BE2C (cell line): ENCODE data around the gene GPC3.
"Not testable (repeated sequence)": the region's sequence is repeated elsewhere in the genome, so short reads cannot be mapped to it uniquely, and the experiment has no call there.

Source experiments
- DNase-seq: peaks from one replicate; pipeline ENCODE4 v3.0.0-alpha.2; 2020
- H3K27me3 ChIP-seq: fragments of 250-450 bp; sonication (Bioruptor Pico); 2 replicates; pipeline ENCODE4 v1.5.1; 2020; ENCODE audit warnings: mild to moderate bottlenecking
- H3K36me3 ChIP-seq: fragments of 250-450 bp; sonication (Bioruptor Pico); 2 replicates; pipeline ENCODE4 v1.5.1; 2020; ENCODE audit warnings: mild to moderate bottlenecking
- H3K4me1 ChIP-seq: fragments of 250-450 bp; sonication (Bioruptor Pico); 2 replicates; pipeline ENCODE4 v1.5.1; 2020
- H3K4me3 ChIP-seq: 2 replicates; pipeline ENCODE4 v1.5.1; 2011; ENCODE audit warnings: low read depth, low read length
- H3K9me3 ChIP-seq: fragments of 250-450 bp; sonication (Bioruptor Pico); 2 replicates; pipeline ENCODE4 v1.5.1; 2020
- TF ChIP-seq, protein P1 (sequence below): IDR thresholded peaks from 2 replicates; pipeline ENCODE4 v1.5.1; 2012; ENCODE audit warnings: mild to moderate bottlenecking, low read depth, low read length

Gene GPC3

DNA sequence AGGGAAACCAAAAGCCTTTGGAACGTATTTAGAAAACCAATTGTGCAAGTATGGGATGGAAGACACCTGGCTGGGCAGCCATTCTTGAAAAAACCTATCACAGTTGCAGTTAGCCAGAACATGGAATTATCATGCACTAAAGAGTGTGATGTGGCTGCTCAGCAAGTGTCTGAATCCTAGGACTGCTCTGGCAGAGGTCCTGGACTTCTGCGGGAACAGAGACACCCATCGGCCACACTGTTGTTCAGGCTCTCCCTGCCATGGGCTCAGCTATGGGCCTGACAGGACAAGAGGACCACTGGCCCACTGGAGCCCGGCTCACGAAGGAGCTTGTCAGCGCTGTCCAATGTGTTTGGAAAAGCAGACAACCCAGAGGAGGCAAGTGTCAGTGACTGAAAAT, 454.4 kb downstream of the GPC3 start:
- no peak for DNase-seq
- H3K27me3 ChIP-seq = no peaks in the 10 kb centered on the region

DNA sequence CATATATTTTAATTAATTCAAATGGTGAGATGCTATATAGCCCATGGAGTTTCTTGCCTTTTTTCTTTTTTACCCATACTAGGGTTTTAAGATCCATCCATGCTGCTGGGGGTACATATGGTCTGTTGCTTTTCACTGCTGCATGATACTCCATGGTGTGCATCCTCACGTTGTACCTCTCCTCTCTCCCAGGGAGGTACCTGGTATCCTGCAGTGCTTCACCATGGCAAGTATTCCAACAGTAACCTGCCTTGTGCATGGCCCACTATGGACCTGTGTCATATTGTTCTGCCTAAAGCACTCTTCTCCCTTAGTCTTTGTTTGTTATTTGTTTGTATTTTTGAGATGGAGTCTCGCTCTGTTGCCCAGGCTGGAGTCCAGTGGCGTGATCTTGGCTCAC, 455.8 kb downstream of the GPC3 start:
- DNase-seq = no peak
- Histone ChIP-seq H3K4me3 (no peak overlapping the region), H3K36me3 (no peaks in the 10 kb centered on the region), H3K4me1 (no peaks in the 10 kb centered on the region), H3K27me3 (no peaks in the 10 kb centered on the region), H3K9me3 (no peaks in the 10 kb centered on the region)
- TF ChIP-seq, protein P1, sequence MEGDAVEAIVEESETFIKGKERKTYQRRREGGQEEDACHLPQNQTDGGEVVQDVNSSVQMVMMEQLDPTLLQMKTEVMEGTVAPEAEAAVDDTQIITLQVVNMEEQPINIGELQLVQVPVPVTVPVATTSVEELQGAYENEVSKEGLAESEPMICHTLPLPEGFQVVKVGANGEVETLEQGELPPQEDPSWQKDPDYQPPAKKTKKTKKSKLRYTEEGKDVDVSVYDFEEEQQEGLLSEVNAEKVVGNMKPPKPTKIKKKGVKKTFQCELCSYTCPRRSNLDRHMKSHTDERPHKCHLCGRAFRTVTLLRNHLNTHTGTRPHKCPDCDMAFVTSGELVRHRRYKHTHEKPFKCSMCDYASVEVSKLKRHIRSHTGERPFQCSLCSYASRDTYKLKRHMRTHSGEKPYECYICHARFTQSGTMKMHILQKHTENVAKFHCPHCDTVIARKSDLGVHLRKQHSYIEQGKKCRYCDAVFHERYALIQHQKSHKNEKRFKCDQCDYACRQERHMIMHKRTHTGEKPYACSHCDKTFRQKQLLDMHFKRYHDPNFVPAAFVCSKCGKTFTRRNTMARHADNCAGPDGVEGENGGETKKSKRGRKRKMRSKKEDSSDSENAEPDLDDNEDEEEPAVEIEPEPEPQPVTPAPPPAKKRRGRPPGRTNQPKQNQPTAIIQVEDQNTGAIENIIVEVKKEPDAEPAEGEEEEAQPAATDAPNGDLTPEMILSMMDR = no peak

More for the DNA sequence above, 454.4 kb downstream of the GPC3 start:
- H3K9me3 ChIP-seq = no peaks in the 10 kb centered on the region
- no peaks in the 10 kb centered on the region for H3K36me3 ChIP-seq
- H3K4me3 ChIP-seq = no peak overlapping the region
- no peaks in the 10 kb centered on the region for H3K4me1 ChIP-seq
- TF ChIP-seq, protein P1 = no peak

DNA sequence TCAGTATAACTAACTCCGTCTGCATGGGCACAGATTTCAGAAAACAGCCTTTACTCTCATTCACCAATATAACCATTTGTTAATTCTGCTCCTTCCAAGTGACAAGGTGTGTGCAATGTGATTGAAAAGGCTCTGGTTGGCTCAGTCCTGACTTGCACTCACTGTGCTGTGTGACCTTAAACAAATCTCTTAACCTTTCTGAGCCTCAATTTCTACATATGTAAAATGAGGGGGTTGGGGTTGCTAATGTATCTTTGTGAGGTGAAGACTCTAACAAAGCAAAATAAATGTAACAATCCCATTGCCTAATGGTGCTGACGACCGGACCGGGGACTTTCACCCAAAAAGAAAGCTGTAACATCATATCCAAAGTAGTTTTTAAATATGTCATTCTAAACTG, 457.6 kb downstream of the GPC3 start:
- Histone ChIP-seq H3K36me3 (no peaks in the 10 kb centered on the region), H3K9me3 (no peaks in the 10 kb centered on the region), H3K4me1 (no peaks in the 10 kb centered on the region), H3K27me3 (no peaks in the 10 kb centered on the region), H3K4me3 (no peak overlapping the region)
- TF ChIP-seq, protein P1 = no peak
- no peak for DNase-seq

DNA sequence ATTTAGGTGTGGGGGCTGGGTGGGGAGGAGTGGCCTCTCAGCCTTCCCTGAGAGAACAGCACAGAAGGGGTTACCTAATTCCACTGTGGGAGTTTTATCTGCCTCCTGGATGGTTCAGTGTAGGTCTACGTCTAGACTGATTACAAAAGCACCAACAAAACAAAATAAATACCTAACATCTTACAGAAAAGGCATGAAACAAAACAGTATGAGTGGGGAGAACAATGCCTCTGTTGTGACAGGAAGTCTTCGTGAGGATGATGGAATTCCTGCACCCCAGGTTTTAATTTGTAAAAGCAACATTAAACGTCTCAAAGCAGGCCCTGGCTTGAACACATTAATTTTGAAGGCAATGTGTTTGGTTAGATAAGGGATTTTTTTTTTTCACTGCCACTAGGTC, 458.0 kb downstream of the GPC3 start:
- Histone ChIP-seq H3K36me3 (no peaks in the 10 kb centered on the region), H3K4me1 (no peaks in the 10 kb centered on the region), H3K4me3 (no peak overlapping the region), H3K27me3 (no peaks in the 10 kb centered on the region), H3K9me3 (no peaks in the 10 kb centered on the region)
- TF ChIP-seq, protein P1 = no peak
- DNase-seq = no peak

DNA sequence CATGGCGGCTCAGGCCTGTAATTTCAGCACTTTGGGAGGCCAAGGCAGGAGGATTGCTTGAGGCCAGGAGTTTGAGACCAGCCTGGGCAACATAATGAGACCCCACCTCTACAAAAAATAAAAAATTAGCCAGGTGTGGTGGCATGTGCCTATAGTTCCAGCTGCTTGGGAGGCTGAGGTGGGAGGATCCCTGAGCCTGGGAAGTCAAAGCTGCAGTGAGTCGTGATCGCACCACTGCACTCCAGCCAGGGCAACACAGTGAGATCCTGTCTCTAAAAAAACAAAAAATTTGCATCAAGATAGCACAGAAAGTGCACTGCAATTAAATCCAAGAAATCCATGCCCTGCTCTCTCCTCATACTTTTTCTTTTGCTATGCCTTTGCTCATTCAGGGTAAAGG, 458.6 kb downstream of the GPC3 start:
- H3K4me1 ChIP-seq, DNase-seq, H3K9me3 ChIP-seq, H3K4me3 ChIP-seq, H3K36me3 ChIP-seq, H3K27me3 ChIP-seq: not testable (repeated sequence)

DNA sequence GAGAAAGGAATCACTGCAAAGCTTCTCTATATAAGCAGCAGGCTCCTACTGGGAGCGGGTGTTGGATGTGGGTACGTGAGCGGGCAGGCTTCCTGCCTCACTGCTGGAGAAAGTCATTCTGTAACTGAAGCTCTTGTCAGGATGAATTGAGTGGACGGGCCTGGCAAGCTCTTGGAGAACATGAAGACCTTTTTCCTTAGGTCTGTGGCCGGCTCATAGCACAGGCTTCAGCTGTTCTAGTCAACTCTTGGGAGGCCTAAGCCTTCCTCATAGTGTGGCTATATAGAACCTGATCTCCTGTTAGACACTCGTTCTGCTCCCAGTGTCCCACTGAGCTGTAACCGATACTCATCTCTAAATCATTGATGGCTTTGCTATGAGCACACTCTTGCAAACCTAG, 461.9 kb downstream of the GPC3 start:
- H3K4me1 ChIP-seq = no peaks in the 10 kb centered on the region
- TF ChIP-seq, protein P1 = no peak
- no peaks in the 10 kb centered on the region for H3K9me3 ChIP-seq
- H3K36me3 ChIP-seq = no peaks in the 10 kb centered on the region
- H3K4me3 ChIP-seq = no peak overlapping the region
- no peak for DNase-seq
- no peaks in the 10 kb centered on the region for H3K27me3 ChIP-seq

DNA sequence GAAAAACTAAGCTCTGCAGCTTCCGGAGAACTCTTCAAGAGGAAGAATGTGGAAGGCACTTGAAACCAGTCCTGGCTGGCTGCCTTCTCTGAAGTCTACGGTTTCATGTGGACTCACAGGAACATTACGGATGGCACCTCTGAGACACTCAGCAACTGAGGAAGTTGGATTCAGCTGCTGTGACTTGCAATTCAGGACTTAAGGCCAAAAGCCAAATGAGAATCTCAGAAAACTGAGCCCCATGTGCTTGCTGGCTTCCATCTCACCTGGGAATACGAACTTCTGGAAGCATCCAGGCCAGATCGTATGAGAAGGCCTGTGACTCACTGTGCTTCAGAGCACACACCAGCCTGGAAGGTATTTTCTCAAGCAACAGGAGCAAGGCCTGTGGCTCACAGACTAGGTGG, 462.3 kb downstream of the GPC3 start:
- Histone ChIP-seq H3K4me3 (no peak overlapping the region), H3K4me1 (no peaks in the 10 kb centered on the region), H3K36me3 (no peaks in the 10 kb centered on the region), H3K27me3 (no peaks in the 10 kb centered on the region), H3K9me3 (no peaks in the 10 kb centered on the region)
- DNase-seq = no peak
- TF ChIP-seq, protein P1 = no peak
